Measurements from ENCODE around the gene GNL2.
"Not testable (repeated sequence)": the region's sequence is repeated elsewhere in the genome, so short reads cannot be mapped to it uniquely, and the experiment has no call there.

GNL2 gene

DNA sequence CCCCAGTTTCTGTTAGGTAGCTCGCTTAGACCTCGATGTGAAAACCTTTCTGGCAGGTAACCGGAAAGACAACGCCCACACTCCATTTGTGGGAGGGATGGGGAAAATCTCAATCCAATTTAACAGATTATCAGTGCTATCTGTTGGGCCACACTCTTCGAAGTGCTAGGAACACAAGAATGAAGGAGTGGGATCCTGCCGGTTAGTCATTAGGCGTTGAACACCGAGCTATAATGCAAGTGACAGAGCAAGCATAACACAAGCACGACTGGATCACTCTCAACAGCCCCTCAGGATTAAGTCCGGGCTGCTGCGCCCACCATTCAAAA lies 42.2 kb downstream of the GNL2 start:
- H3K27me3 ChIP-seq (ENCODE audit: insufficient read depth, low read length), result no peaks in the 10 kb centered on the region
- H3K9me3 ChIP-seq (ENCODE audit: insufficient read depth, low read depth, low read length), result peaks cover 4% of the 10 kb centered on the region
- peaks cover 10% of the 10 kb centered on the region for H3K4me1 ChIP-seq (ENCODE audit: insufficient read depth, low read length)
- no peak overlapping the region for H3K27ac ChIP-seq (ENCODE audit: low read length)
- H3K4me3 ChIP-seq (ENCODE audit: low read length), result peak overlapping the region; percentile 92
- H3K9ac ChIP-seq (ENCODE audit: low read depth, low read length), result peak overlapping the region; percentile 81
- H3K36me3 ChIP-seq (ENCODE audit: insufficient read depth, low read depth, low read length), result peaks cover 34% of the 10 kb centered on the region

GRCh38 chr1:37549341-37549740 lies 46.4 kb downstream of the GNL2 start:
- H3K27ac ChIP-seq (ENCODE audit: low read length), result no peak overlapping the region

DNA sequence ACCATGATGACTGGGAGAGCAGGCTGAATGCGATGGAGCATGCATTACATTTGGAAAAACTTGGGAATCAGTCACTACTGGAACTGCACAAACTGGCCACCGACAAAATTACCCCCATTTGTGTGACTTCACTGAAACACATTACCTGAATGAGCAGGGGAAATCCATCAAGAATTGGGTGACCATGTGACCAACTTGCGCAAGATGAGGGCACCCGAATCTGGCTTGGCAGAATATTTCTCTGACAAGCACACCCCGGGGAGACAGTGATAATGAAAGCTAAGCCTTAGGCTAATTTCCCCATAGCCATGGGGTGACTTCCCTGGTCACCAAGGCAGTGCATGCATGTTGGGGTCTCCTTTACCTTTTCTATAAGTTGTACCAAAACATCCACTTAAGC lies 50.7 kb downstream of the GNL2 start:
- no peak overlapping the region for H3K4me3 ChIP-seq (ENCODE audit: low read length)
- no peak overlapping the region for H3K9ac ChIP-seq (ENCODE audit: low read depth, low read length)
- no peaks in the 10 kb centered on the region for H3K9me3 ChIP-seq (ENCODE audit: insufficient read depth, low read depth, low read length)
- no peak overlapping the region for H3K27ac ChIP-seq (ENCODE audit: low read length)
- H3K36me3 ChIP-seq (ENCODE audit: insufficient read depth, low read depth, low read length), result peaks cover 76% of the 10 kb centered on the region
- no peaks in the 10 kb centered on the region for H3K4me1 ChIP-seq (ENCODE audit: insufficient read depth, low read length)
- H3K27me3 ChIP-seq (ENCODE audit: insufficient read depth, low read length), result no peaks in the 10 kb centered on the region

More at GRCh38 chr1:37549341-37549740, 46.4 kb downstream of the GNL2 start:
- Histone ChIP-seq H3K4me3 (ENCODE audit: low read length) (no peak overlapping the region), H3K4me1 (ENCODE audit: insufficient read depth, low read length) (peaks cover 6% of the 10 kb centered on the region; the same call in 1 of the 2 replicates), H3K27me3 (ENCODE audit: insufficient read depth, low read length) (no peaks in the 10 kb centered on the region), H3K9me3 (ENCODE audit: insufficient read depth, low read depth, low read length) (peaks cover under 1% of the 10 kb centered on the region; the same call in 1 of the 2 replicates), H3K36me3 (ENCODE audit: insufficient read depth, low read depth, low read length) (peaks cover 64% of the 10 kb centered on the region), H3K9ac (ENCODE audit: low read depth, low read length) (no peak overlapping the region)

DNA sequence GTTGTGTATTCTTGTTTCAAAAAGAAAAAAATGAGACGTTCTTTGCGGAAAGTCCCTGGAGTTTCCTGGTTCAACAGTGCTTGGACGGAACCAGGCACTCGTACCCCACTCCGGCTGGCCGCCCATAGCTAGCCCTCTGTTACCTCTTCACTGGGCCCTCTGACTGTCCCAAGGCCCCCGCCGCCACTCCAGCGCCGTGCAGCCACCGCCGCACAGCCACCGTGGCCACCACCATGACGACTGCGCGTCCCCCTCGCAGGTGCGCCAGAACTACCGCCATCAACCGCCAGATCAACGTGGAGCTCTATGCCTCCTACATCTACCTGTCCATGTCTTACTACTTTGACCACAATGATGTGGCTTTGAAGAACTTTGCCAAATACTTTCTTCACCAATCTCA lies 51.2 kb downstream of the GNL2 start:
- H3K9ac ChIP-seq (ENCODE audit: low read depth, low read length), result no peak overlapping the region
- no peak overlapping the region for H3K4me3 ChIP-seq (ENCODE audit: low read length)
- H3K9me3 ChIP-seq (ENCODE audit: insufficient read depth, low read depth, low read length), result no peaks in the 10 kb centered on the region
- no peaks in the 10 kb centered on the region for H3K4me1 ChIP-seq (ENCODE audit: insufficient read depth, low read length)
- no peaks in the 10 kb centered on the region for H3K27me3 ChIP-seq (ENCODE audit: insufficient read depth, low read length)
- H3K27ac ChIP-seq (ENCODE audit: low read length), result no peak overlapping the region
- H3K36me3 ChIP-seq (ENCODE audit: insufficient read depth, low read depth, low read length), result peaks cover 76% of the 10 kb centered on the region

DNA sequence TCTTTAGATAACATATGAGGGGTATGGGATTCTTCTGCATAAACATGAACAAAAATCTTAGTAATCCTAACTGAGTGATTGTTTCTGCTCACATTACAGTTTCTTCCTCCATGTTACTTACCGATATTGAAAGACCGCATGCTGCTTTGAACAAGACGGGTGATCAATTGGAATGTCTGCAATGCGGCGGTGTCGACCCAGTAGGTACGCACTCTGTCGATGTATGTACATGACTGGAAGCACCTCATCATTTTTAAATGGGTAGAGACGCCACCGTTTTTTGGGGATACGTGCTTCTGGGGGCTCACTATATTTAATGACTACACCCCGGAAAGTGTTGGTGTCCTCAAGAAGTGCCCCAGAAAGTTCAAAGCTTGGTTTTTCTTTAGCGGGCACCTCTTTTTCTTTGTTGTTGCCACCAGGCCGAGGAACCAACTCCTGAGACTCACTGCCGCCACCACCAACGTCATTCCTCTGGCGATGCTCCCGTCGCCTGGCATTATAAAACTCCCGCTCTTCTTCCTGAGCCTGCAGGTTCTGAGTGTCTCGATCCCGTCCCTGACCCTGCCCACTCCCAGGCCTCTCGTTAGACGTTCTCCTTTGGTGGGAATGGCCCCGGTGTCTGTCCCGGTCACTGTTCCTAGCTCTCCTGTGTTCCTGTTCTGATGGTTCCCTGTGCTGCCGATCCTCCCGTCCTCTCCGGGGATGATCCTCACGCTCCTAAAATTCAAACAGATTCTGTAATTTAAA lies 55.5 kb downstream of the GNL2 start:
- Histone ChIP-seq H3K27ac (ENCODE audit: low read length) (no peak overlapping the region), H3K4me3 (ENCODE audit: low read length) (no peak overlapping the region), H3K36me3 (ENCODE audit: insufficient read depth, low read depth, low read length) (peaks cover 80% of the 10 kb centered on the region), H3K9ac (ENCODE audit: low read depth, low read length) (no peak overlapping the region), H3K4me1 (ENCODE audit: insufficient read depth, low read length) (no peaks in the 10 kb centered on the region), H3K27me3 (ENCODE audit: insufficient read depth, low read length) (no peaks in the 10 kb centered on the region), H3K9me3 (ENCODE audit: insufficient read depth, low read depth, low read length) (no peaks in the 10 kb centered on the region)

DNA sequence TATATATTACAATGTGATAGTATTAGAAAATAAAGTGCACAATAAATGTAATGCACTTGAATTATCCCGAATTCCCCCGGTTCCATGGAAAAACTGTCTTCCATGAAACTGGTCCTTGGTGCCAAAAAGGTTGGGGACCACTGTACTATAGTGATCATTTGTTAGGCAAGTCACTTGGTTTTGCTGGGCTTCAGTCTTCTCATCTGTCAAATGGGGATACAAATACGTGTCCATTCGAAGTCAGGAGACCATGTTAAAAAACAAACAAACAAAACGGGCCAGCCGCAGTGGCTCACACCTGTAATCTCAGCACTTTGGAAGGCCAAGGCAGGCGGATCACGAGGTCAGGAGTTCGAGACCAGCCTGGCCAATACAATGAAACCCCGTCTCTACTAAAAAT lies 56.6 kb downstream of the GNL2 start:
- not testable (repeated sequence) for H3K27me3 ChIP-seq (ENCODE audit: insufficient read depth, low read length); H3K4me3 ChIP-seq (ENCODE audit: low read length); H3K9ac ChIP-seq (ENCODE audit: low read depth, low read length); H3K9me3 ChIP-seq (ENCODE audit: insufficient read depth, low read depth, low read length); H3K4me1 ChIP-seq (ENCODE audit: insufficient read depth, low read length); H3K27ac ChIP-seq (ENCODE audit: low read length)
- H3K36me3 ChIP-seq (ENCODE audit: insufficient read depth, low read depth, low read length), result peaks cover 74% of the 10 kb centered on the region

DNA sequence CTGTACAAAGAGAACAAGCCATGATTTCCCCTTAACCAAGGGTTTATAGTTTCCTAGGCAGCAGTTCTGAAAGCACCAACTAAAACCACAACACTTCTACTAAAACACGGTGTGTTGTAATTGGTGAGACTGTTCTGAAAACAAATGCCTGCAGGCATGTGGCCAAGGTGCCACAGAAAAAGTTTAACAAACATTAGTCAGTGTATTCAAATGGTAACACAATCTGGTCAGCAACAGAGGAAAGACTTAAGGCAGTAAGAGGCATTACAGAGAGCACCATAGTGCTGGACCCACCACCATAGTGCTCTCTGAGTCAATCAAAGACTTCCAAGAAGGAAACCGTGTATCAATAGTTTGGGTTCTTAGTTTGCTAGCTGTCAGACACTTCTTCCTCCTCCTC lies 58.4 kb downstream of the GNL2 start:
- Histone ChIP-seq H3K27ac (ENCODE audit: low read length) (no peak overlapping the region), H3K4me3 (ENCODE audit: low read length) (no peak overlapping the region), H3K9ac (ENCODE audit: low read depth, low read length) (no peak overlapping the region), H3K9me3 (ENCODE audit: insufficient read depth, low read depth, low read length) (no peaks in the 10 kb centered on the region), H3K27me3 (ENCODE audit: insufficient read depth, low read length) (no peaks in the 10 kb centered on the region), H3K36me3 (ENCODE audit: insufficient read depth, low read depth, low read length) (peaks cover 60% of the 10 kb centered on the region), H3K4me1 (ENCODE audit: insufficient read depth, low read length) (no peaks in the 10 kb centered on the region)

DNA sequence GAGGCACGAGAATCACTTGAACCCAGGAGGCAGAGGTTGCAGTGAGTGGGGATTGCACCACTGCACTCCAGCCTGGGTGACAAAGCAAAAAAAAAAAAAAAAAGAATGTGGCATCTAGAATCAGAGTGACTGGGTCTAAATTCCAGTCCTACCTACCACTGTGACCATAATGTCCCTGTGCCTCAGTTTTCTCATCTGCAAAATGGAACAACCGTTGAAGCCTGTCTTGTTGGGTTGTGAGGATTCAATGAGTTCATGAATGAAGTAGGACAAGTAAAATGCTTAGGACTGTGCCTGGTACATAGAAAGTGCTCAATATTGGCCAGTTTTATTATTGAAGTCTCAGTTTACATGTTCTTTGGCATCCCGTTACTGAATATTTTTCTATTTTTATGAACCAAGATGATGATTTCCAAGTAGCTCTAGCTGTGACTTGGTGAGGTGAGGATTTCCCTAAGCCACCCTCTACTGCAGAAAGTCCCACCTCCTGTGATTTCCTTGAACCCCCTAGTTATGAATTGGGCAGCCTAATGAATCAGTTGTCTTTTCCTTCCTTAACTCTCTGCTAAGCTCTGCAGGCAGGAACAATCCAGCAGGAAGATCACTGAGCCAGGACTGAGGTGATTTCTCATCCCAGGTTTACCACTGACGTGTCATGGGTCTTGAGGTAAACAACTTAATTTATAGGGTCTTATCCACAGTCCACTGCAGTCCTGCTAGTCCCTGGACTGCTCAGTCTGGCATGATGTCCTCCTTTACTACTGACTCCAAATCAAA lies 62.2 kb downstream of the GNL2 start:
- Histone ChIP-seq H3K9me3 (ENCODE audit: insufficient read depth, low read depth, low read length) (no peaks in the 10 kb centered on the region), H3K27ac (ENCODE audit: low read length) (no peak overlapping the region), H3K27me3 (ENCODE audit: insufficient read depth, low read length) (no peaks in the 10 kb centered on the region)

DNA sequence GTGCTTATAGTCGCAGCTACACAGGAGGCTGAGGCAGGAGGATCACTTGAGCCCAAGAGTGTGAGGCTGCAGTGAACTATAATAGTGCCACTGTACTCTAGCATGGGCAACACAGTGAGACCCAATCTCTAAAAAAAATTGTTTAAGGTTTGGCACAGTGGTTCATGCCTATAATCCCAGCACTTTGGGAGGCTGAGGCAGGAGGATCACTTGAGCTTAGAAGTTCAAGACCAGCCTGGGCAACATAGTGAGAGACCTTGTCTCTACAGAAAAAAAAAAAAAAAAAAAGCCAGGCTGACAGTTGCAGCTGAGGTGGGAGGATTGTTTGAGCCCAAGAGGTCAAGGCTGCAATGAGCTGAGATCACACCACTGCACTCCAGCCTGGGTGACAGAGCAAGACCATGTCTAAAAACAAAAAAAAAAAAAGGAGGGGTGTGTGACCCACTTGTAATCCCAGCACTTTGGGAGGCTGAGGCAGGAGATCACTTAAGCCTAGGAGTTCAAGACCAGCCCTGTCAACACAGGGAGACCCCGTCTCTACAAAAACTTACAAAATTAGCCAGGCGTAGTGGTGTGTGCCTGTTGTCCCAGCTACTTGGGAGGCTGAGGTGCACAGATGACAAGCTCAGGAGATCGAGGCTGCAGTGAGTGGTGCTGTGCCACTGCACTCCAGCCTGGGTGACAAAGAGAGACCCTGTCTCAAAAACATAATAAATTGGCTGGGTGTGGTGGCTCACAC lies 63.1 kb downstream of the GNL2 start:
- not testable (repeated sequence) for H3K9me3 ChIP-seq (ENCODE audit: insufficient read depth, low read depth, low read length); H3K27ac ChIP-seq (ENCODE audit: low read length); H3K9ac ChIP-seq (ENCODE audit: low read depth, low read length); H3K4me1 ChIP-seq (ENCODE audit: insufficient read depth, low read length); H3K4me3 ChIP-seq (ENCODE audit: low read length); H3K27me3 ChIP-seq (ENCODE audit: insufficient read depth, low read length)
- H3K36me3 ChIP-seq (ENCODE audit: insufficient read depth, low read depth, low read length), result peaks cover 21% of the 10 kb centered on the region

More for the DNA sequence above, 62.2 kb downstream of the GNL2 start:
- H3K36me3 ChIP-seq (ENCODE audit: insufficient read depth, low read depth, low read length), result peaks cover 28% of the 10 kb centered on the region
- H3K4me3 ChIP-seq (ENCODE audit: low read length), result no peak overlapping the region
- H3K9ac ChIP-seq (ENCODE audit: low read depth, low read length), result no peak overlapping the region
- H3K4me1 ChIP-seq (ENCODE audit: insufficient read depth, low read length), result no peaks in the 10 kb centered on the region

- H3K36me3 ChIP-seq (ENCODE audit: insufficient read depth, low read depth, low read length); H3K4me3 ChIP-seq (ENCODE audit: low read length); H3K27ac ChIP-seq (ENCODE audit: low read length); H3K9ac ChIP-seq (ENCODE audit: low read depth, low read length); H3K9me3 ChIP-seq (ENCODE audit: insufficient read depth, low read depth, low read length); H3K4me1 ChIP-seq (ENCODE audit: insufficient read depth, low read length); H3K27me3 ChIP-seq (ENCODE audit: insufficient read depth, low read length): not testable (repeated sequence)
These were observed 65.8 kb downstream of the GNL2 start for GRCh38 chr1:37529888-37530287.

GRCh38 chr1:37519613-37520012 lies 76.1 kb downstream of the GNL2 start:
- Histone ChIP-seq H3K9me3 (ENCODE audit: insufficient read depth, low read depth, low read length) (no peaks in the 10 kb centered on the region), H3K4me1 (ENCODE audit: insufficient read depth, low read length) (peaks cover 8% of the 10 kb centered on the region; the same call in 1 of the 2 replicates), H3K9ac (ENCODE audit: low read depth, low read length) (no peak overlapping the region), H3K27me3 (ENCODE audit: insufficient read depth, low read length) (peaks cover 11% of the 10 kb centered on the region), H3K27ac (ENCODE audit: low read length) (no peak overlapping the region), H3K36me3 (ENCODE audit: insufficient read depth, low read depth, low read length) (no peaks in the 10 kb centered on the region), H3K4me3 (ENCODE audit: low read length) (no peak overlapping the region)

All from iPS-20b (cell line).